T-helper 9 cell (primary cell): Measurements from ENCODE around the gene IFITM2.
"Not testable (repeated sequence)": the region's sequence is repeated elsewhere in the genome, so short reads cannot be mapped to it uniquely, and the experiment has no call there.

Experiments
- DNase-seq: peaks from one replicate; pipeline ENCODE4 v3.0.0-alpha.2; 2020

Gene IFITM2

DNA sequence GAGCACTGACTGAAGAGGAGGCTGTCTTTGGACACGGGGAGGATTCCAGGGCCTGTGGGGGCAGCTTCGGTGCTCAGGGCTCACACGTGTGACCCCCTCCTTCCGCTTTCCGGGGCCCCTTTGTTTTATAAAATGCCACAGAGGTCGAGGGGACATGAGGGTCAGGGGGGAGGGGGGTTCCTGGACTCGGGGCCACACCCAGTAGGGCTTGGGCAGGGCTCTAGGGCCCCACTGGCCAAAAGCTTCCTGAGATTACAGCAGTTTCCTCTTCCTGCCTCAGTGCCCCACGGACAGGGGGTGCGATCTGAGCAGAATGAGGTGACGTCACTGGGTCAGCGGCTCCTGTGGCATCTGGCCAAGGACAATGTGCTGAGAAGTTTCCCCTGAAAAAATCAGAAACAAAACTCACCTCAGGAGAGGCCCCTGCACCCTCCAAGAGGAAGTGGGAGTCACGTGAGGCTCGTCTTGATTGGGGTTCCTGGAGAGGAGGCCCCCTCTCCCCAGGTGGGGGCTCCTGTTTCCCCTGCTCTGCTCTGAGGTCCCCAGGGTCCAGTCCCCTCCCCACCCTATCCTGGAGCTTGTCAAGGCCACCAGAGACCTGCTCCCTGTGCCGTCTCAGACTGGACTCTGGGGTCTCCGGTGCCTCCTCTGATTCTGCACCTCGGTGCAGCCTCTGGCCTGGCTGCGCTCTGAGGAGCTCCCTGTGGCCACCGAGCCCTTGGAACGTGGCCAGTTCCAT is 19.4 kb downstream of the IFITM2 start:
- DNase-seq: peak; percentile 42

DNA sequence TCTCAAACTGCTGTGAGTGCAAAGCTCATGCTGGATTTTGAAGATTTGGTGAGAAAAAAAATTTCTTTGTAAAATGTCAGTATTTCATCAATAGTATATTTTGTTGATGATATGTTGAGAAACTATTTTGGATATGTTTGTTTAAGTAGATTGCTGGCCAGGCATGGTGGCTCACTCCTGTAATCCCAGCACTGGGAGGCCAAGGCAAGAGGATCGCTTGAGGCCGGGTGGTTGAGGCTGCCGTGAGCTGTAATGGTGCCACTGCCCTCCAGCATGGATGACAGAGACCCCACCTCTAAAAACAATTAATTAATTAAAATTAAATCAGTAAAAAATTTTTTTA is 19.9 kb downstream of the IFITM2 start:
- DNase-seq: no peak

DNA sequence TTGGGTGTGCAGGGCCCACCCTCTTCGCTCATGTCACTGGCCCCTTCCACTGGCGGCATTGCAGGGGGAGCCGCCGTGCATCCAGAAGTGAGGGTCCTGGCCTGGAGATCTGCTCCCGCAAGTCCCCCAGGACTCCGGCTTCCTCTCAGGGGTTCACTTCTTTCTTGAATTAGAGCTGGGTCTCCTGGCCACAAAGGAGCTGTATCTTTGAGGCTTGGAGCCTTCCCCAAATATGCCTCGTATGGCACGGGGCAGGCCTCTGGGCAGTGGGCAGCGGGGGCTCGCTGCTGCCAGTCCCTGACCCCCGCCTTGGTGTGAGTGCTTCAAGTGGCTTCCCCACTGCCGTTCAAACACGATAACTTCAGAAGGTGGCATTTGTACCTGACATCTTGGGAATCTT is 20.4 kb downstream of the IFITM2 start:
- no peak for DNase-seq

DNA sequence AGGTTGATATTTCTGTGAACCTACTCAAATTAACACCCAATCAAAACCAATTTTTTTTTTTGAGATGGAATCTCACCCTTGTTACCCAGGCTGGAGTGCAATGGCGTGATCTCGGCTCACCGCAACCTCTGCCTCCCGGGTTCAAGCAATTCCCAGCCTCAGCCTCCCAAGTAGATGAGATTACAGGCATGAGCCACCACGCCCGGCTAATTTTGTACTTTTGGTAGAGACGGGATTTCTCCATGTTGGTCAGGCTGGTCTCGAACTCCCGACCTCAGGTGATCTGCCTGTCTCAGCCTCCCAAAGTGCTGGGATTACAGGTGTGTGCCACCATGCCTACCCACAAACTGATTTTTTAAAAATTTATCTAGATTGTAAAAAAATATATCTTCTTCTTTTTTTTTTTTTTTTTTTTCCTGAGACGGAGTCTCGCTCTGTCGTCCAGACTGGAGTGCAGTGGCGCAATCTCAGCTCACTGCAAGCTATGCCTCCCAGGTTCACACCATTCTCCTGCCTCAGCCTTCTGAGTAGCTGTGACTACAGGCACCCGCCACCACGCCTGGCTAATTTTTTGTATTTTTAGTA is 21.0 kb downstream of the IFITM2 start:
- DNase-seq: not testable (repeated sequence)

DNA sequence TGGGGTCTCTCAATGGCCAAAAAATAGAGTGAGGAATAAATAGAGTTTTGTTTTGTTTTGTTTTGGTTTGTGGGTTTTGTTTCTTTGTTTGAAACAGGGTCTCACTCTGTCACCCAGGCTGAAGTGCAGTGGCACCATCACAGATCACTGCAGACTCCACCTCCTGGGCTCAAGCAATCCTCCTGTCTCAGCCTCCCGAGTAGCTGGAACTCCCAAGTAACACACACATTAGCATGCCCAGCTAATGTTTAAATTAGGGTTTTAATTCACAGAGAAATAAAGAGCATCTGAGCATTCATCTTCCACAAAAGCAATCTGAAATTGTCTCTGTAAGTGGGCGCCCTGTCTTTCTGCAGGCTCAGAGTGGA is 22.3 kb downstream of the IFITM2 start:
- DNase-seq: no peak

DNA sequence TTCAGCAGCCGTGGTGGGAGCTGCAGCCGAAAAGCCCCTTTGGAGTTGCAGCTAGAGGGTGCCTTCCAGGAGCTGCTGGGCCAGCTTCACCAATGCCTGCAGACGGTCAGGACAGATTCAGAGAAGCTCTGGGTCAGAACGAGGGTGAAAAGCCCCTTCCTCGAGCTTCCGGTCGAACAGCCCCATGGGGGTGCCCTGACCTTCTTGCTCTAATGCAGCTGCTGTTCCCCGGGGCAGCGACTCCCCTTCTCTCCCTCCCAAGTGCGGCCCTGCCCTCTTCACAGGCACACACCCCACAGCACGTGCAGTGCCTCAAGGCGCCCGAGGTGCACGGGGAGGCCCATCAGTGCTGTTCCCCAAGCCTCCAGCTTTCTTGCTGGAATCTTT is 22.7 kb downstream of the IFITM2 start:
- DNase-seq: no peak

DNA sequence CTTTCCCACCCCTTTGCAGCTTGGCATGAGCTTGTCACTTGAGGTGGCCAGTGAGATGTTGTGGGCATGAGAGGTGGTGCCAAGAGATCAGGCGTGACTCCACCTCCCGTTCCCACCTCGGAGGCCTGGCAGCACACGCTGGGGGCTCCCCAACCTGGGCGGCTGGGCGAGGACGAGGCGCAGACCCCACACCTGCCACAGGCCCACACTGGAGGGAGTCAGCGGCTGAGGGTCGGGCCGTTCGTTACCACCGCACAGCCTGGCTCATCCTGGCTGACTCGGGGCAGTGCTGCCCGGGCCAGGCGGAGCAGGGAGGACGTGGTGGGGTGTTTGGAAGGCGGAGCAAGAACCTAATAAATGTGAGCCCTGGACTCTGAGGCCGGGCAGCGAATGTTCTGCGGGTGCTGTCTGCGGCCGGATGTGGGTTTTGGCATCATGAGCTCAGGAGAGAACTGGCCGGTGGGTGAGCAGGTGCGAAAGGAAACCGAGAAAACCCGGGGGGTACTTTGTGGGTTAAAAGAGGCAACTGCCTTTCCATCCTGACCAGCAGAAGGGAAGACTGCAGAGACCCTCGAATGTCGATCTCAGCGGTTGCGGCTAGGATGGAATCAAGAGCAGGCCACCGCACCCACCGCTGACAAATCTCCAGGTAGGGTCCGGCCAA is 23.2 kb downstream of the IFITM2 start:
- no peak for DNase-seq

DNA sequence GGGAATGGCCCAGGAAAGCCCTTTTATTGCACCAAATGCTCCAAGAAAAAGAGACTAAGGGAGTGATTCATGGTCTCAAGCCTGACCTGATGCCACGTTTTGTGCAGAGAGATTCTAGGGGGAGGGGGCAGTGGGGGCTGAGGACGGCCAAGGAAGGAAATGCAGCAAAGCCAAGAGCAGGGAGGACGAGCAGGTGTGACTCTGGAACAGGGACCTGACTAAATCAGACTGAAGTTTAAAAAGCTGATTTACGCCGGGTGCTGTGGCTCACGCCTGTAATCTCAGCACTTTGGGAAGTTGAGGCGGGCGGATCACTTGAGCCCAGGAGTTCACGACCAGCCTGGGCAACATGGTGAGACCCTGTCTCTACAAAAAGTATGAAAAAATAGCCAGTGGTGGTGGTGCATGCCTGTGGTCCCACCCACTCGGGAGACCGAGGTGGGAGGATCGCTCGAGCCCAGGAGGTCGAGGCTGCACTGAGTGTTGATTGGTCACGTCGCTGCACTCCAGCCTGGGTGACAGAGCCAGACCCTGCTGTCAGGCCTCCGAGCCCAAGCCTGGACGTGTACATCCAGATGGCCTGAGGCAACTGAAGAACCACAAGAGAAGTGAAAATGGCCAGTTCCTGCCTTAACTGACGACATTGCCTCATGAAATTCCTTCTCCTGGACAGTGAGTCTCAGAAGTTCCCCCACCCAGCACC is 23.9 kb downstream of the IFITM2 start:
- DNase-seq: no peak

DNA sequence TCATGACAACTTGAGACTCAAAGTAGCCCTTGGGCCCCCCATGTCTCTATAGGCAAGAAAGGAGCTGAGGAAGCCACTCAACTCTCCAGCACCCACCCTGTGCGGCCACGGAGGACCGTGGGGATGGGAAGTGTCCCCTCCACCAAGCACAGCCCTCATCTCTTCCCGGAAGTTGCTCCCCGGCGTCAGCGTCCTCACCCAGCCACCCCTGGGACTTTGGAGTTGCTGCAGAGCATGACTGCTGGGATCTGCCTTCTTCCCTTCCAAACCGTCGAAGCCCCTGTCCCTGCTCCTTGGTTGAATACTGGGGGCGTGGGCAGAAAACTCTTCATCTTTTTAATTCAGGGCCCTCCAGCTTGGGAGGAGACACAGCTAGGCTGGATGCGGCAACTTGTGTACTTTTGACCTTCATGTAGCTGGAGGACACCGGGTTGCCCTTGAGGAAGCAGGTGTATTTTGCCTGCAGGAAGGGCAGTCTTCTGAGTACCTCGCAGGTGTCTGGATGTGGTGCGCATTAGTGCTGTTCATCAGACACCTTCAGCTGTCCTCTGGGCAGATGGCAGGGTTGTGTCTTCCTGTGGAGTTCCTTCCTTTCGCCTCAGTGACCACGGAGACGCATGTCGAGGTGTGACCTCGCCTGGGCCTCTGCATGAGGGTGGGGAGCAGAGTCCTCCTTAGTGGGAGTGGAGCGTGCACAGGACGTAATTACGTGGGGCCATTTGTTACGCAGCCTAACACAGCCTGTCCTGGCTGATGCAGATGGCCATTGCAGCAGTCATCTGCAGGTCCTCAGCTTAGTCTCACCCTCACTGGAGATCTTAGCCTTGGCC is 25.2 kb downstream of the IFITM2 start:
- DNase-seq: no peak

DNA sequence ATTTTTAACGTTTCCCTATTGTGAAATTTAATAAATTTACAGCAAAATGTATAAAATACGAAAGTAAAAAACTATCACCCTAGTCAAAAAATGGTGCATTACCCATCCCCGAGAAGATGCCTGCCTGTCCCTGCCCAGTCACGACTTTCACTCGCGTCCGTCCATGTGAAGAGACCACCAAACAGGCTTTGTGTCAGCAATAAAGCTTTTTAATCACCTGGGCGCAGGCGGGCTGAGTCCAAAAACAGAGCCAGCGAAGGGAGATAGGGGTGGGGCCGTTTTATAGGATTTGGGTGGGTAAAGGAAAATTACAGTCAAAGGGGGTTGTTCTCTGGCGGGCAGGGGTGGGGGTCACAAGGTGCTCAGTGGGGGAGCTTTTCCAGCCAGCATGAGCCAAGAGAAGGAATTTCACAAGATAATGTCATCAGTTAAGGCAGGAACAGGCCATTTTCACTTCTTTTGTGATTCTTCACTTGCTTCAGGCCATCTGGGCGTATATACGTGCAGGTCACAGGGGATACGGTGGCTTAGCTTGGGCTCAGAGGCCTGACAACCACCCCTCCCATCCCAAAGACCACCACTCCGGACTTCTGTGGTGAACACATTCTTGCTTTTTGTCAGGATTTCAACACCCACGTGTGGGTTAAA is 26.1 kb downstream of the IFITM2 start:
- not testable (repeated sequence) for DNase-seq

DNA sequence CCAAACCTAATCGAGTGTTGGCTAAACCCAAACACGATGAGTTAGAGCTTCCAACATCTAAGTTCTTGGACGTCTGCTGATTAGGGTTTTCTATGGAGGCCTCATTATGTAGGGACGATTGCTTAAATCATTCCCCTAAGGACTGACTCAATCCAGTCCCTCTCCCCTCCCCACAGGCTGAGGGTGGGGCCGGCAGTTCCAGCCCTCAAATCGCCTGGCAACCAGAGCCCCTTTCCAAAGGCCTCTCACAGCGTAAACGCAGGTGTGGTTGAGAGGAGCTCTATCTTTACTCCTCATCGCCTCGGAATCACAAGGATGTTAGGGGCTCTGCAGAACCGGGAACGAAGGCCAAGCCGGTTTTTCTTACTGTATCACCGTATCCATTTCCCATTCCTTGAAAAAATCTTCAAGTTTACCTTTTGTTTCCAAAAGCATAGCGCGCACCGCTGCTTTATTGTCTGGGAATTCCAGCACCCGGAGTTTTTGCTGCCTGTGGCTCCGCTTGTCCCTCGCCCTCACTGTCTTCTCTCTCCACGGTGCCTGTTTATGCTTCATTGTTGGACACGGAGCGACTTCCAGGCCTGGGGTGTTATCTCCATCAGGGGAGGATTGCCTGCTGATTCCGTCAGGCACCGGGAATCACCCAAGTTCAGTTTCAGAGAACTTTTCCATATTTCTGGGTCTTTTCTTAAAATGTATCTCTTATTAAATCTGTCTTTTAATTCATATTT is 26.8 kb downstream of the IFITM2 start:
- no peak for DNase-seq

DNA sequence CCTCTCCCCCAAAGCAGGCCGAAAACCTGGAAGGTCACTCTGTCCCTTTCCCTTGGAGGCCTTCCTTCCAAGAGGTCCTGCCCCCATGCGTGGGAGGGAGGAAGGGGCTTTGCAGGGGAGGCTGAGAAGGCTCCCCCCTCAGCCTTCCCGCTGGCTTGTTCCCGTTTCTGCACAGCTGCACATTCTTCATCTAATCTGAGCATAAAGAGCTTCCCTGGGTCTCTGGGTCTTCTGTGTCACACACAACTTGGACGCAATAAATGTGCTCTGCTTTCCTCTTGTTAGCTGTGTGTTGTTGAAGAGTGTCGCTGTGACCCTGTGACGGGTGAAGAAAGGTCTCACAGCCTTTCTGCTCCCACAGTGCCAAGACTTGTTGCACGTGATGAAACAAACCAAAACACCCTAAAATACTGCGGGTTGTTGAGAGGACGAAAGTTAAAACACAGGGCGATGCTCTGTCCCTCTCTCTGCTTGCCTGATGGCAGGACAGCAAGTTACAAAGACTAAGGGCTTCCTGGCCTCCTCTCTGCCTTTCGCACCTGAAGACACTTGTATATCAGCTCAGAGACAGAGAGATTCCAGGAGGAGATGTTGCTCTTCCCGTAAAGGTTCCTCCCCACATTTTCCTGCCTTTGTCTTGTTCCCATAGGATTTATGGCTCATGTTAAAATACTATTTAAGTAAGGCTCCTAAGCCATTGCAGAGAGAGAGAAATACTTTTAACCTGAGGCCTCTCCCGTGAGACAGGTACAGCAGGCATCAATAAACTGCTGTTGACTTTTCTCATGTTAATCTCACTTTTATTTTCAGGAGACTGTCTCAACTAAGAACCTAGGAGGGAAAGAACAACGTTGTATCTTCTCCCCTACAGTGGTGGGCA is 28.4 kb downstream of the IFITM2 start:
- DNase-seq: no peak

DNA sequence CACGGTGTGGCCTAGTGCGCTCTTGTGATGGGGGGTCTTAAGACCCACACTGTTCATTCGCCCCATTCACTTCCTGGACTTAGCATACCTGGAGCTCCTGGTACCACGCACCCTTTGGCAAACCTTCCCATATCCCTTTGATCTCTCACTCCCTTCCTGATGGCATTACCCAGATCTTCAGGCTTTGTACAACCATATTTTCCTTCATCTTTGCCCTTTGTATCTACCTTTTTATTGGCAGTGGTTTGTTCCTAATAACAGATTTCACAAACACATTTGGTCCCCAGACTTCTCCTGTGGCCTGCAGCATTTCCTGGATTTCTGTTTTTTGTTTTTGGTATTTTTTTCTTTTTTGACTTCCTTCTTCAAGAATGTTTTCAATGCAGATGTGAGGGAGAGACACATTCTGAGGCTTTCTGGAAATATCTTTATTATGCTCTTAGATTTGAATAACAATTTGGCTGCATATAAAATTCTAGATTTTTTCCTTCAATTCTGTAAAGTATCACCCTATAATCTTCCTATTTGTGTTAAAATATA is 29.1 kb downstream of the IFITM2 start:
- DNase-seq: no peak

DNA sequence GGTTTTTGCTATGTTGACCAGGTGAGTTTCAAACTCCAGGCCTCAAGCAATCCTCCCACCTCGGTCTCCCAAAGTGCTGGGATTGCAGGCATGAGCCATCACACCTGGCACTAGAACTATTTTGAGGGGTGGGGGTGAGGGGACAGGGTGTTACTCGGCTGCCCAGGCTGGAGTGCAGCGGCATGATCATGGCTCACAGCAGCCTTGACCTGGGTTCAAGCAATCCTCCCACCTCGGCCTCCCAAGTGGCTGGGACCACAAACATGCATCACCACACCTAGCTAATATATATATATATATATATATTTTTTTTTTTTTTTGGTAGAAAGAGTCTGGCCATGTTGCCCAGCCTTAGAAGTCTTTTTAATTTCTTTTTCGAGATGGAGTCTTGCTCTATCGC is 30.1 kb downstream of the IFITM2 start:
- no peak for DNase-seq

DNA sequence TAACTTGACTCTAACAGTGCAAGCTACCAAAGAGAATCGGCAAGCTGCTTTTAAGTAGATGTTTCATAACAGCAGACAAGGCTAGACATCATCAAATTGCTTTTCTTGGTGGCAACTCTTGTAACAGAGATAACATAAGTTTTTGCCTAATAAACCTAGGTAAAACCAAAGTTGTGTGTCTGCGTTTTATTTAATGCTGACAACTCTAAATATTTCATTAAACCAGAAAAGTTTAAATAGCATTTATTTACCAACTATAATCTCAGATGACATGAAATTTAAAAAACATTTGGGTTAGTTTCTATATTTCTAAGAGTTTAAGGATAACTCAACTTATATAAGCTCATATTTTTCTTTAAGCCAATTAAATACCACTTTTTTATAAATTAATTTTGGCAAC is 32.3 kb downstream of the IFITM2 start:
- DNase-seq: no peak

DNA sequence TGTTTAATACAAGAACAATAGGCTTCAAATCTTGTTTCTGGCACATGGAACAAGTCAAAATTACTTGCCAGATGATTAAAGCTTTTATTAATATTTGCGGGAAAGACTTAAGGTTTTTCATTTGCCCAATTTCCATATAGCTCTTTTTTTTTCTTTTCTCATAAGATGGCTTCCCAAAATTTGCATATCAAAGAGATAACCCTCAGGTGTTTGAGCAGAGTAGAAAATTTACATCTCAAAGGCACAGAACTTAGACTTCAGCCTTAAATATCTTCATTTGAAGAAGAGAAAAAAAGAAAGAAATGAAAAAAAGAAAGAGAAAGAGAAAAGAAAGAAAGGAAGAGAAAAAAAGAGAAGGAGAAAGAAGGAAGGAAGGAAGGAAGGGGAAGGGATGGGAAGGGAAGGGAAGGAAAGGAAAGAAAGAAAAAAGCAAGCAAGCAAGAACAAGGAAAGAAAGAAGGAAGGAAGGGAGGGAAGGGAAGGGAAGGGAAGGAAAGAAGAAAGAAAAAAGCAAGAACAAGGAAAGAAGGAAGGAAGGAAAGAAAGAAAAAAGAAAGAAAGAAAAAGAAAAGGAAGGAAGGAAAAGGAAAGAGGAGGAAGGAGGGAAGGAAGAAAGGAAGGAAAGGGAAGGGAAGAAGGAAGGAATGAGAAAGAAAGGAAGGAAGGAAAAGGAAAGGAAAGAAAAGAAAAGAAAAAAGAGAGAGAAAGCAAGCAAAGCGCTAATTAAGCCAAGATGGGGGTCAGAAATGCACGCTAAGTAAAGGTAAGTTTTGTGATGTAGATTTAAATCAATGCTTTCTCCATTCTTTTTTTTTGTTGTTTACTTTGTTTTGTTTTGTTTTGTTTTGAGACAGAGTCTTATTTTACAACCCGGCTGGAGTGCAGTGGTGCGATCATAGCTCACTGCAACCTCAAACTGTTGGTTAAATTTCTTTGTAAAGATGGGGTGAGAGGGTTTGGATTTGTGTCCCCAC is 33.2 kb downstream of the IFITM2 start:
- no peak for DNase-seq

DNA sequence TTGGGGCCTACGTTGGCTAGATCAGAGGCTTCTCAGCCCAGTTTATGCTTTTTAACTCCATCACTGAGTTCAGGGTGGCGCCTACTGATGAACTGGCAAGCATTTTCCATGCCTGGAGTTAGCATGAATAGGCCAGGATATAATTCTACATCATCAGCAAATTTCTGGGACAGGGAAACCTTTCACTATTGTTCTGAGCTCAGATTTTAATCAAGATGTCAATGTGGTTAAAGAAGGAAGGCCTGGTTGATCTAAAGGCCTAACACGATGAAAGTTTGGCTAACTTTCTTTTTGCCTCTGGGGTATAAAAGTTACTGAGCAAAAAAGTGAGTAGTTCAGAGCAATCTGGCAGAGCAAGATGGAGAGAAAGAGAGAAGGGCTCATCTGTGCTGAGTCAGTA is 34.7 kb downstream of the IFITM2 start:
- no peak for DNase-seq

DNA sequence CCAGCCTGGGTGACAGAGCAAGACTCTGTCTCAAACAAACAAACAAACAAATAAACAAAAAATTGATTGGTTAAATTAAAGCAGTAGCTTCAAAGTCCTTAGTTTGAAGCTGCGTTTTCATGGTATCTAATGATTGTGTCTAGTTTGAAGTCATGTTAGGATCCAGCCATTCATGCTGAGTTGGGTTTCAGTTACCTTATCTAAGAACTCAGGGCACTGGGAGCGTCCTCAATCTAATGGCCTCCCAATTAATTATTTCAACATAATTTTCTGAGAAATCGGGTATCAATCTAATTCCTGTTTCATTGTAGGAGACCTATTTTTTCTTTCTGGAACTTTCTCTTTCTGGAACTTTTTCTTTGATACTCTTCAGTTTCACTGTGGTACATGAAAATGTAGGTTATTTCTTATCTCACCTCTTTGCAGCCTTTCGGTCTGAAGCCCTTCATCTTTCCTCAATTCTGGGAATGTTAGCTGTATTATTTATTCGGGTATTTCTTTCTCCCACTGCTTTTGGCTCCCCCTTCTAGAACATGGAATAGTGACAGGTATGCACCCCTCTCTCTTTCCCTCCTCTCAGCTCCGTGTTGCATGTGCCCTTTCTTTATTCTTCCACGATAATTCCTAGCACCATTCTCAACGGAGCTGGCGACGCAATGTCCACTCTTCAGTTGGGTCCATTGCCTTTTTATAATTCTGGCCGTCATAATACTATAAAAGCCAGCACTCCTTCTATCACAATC is 37.4 kb downstream of the IFITM2 start:
- no peak for DNase-seq
